Measurements from ENCODE around the gene F12.

- TF ChIP-seq POLR2A (IDR thresholded peaks at IDR 0.05) (no peak), EP300 (IDR thresholded peaks at IDR 0.05) (no peak)
- TF ChIP-seq, protein P1, sequence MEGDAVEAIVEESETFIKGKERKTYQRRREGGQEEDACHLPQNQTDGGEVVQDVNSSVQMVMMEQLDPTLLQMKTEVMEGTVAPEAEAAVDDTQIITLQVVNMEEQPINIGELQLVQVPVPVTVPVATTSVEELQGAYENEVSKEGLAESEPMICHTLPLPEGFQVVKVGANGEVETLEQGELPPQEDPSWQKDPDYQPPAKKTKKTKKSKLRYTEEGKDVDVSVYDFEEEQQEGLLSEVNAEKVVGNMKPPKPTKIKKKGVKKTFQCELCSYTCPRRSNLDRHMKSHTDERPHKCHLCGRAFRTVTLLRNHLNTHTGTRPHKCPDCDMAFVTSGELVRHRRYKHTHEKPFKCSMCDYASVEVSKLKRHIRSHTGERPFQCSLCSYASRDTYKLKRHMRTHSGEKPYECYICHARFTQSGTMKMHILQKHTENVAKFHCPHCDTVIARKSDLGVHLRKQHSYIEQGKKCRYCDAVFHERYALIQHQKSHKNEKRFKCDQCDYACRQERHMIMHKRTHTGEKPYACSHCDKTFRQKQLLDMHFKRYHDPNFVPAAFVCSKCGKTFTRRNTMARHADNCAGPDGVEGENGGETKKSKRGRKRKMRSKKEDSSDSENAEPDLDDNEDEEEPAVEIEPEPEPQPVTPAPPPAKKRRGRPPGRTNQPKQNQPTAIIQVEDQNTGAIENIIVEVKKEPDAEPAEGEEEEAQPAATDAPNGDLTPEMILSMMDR (IDR thresholded peaks at IDR 0.05) = no peak
These were observed 22.8 kb downstream of the F12 start for GRCh38 chr5:177386542-177386941.
